Measurements from ENCODE around the gene PCK1. TPM values are rescaled to one million over a fixed set of nuclear protein-coding genes. Genes with fewer than 3 reads are reported as not detected.

PCK1 gene
- total RNA-seq, 3 donors from 2014 or later = 27.2 to 252 (median 29.3) TPM

- no peak overlapping the region for H3K4me3 ChIP-seq
- no peaks in the 10 kb centered on the region for H3K9me3 ChIP-seq
- H3K27me3 ChIP-seq = no peaks in the 10 kb centered on the region
- DNase-seq (ENCODE audit: low spot score in 2 of 2) = no peak
- intact Hi-C loops (cut with DNase I; ENCODE audit: low total_unique reads) = no loop called here
- no peaks in the 10 kb centered on the region for H3K36me3 ChIP-seq
- no peaks in the 10 kb centered on the region for H3K4me1 ChIP-seq
- TF ChIP-seq POLR2AphosphoS5 (IDR thresholded peaks at IDR 0.05) (no peak), POLR2A (IDR thresholded peaks at IDR 0.05) (no peak), CTCF (IDR thresholded peaks at IDR 0.05) (no peak)
- no peak overlapping the region for H3K27ac ChIP-seq
Observed at GRCh38 chr20:57517904-57518303, 43.0 kb upstream of the PCK1 start.

GRCh38 chr20:57522380-57523140, 38.4 kb upstream of the PCK1 start:
- TF ChIP-seq POLR2A (IDR thresholded peaks at IDR 0.05) = no peak
- no peak for TF ChIP-seq CTCF (IDR thresholded peaks at IDR 0.05)
- no peak for TF ChIP-seq POLR2AphosphoS5 (IDR thresholded peaks at IDR 0.05)
- intact Hi-C loops (cut with DNase I; ENCODE audit: low total_unique reads) = no loop called here

GRCh38 chr20:57523782-57524181, 37.1 kb upstream of the PCK1 start:
- Histone ChIP-seq H3K4me1 (no peaks in the 10 kb centered on the region), H3K9me3 (no peaks in the 10 kb centered on the region), H3K4me3 (no peak overlapping the region), H3K36me3 (no peaks in the 10 kb centered on the region), H3K27ac (no peak overlapping the region), H3K27me3 (peaks cover 0 to 3% of the 10 kb centered on the region in 2 donors)
- no peak for DNase-seq (ENCODE audit: low spot score in 2 of 2)
- intact Hi-C loops (cut with DNase I; ENCODE audit: low total_unique reads) = no loop called here
- TF ChIP-seq POLR2A (IDR thresholded peaks at IDR 0.05) (no peak), CTCF (IDR thresholded peaks at IDR 0.05) (no peak), POLR2AphosphoS5 (IDR thresholded peaks at IDR 0.05) (no peak)

More at GRCh38 chr20:57522380-57523140, 38.4 kb upstream of the PCK1 start:
- Histone ChIP-seq H3K9me3 (no peaks in the 10 kb centered on the region), H3K27me3 (peaks cover 0 to 3% of the 10 kb centered on the region in 2 donors), H3K4me1 (no peaks in the 10 kb centered on the region), H3K4me3 (no peak overlapping the region), H3K36me3 (no peaks in the 10 kb centered on the region), H3K27ac (no peak overlapping the region)
- DNase-seq (ENCODE audit: low spot score in 2 of 2) = no peak

- intact Hi-C loops (cut with DNase I; ENCODE audit: low total_unique reads) = loop anchor here (5.0 kb wide), 1 partner anchor 68 kb away; no protein-coding TSS in a partner anchor
- TF ChIP-seq POLR2A (IDR thresholded peaks at IDR 0.05) (no peak), CTCF (IDR thresholded peaks at IDR 0.05) (no peak), POLR2AphosphoS5 (IDR thresholded peaks at IDR 0.05) (no peak)
- H3K4me1 ChIP-seq = no peaks in the 10 kb centered on the region
- no peak for DNase-seq (ENCODE audit: low spot score in 2 of 2)
- H3K27ac ChIP-seq = no peak within 1 kb of the TSS
- H3K36me3 ChIP-seq = no peaks in the 10 kb centered on the region
- H3K4me3 ChIP-seq = no peak within 1 kb of the TSS
- H3K27me3 ChIP-seq = peaks cover 0 to 3% of the 10 kb centered on the region in 2 donors
- no peaks in the 10 kb centered on the region for H3K9me3 ChIP-seq
Observed at GRCh38 chr20:57524511-57525176, 36.3 kb upstream of the PCK1 start, which contains the start of gene CTCFL. TSS of gene CTCFL (minus strand) at chr20:57525140. CDS start at chr20:57524205, 935 bp downstream.

All from breast epithelium (tissue), 4 donors.